ENCODE results near the gene FANK1. TPM values are rescaled to one million over a fixed set of nuclear protein-coding genes. Genes with fewer than 3 reads are reported as not detected.
"Not testable (repeated sequence)": the region's sequence is repeated elsewhere in the genome, so short reads cannot be mapped to it uniquely, and the experiment has no call there.

FANK1 gene
- total RNA-seq, 1 donor from 2014 or later, result 0.30 TPM

DNA sequence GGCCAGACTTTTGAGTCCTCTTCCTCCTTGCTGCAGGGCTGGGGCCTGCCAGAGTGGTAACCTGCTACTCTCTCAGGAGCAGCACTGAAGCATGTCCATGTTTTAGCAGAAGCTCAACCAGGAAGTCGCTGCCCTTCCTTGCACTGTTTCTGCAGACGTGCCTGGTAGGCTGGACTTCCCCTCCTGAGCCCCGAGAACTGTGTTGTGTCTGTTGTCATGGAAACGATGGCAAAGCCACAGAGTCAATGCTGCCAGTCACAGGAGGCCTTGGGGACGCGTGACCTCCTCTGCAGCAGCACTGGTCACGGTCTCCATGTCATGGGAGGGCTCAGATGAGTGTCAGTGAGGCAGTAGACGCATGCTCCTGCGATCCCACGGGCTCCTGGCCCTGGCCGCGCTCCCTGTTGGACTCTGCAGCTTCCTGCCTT, 145.5 kb downstream of the FANK1 start:
- intact Hi-C loops (cut with micrococcal nuclease), result no loop called here
- Histone ChIP-seq H3K4me3 (no peak overlapping the region), H3K27ac (replicated peaks) (peak overlapping the region; percentile 74)

GRCh38 chr10:126042354-126042753, 146.0 kb downstream of the FANK1 start:
- Histone ChIP-seq H3K27ac (replicated peaks) (peak overlapping the region; percentile 74), H3K4me3 (no peak overlapping the region), H3K27me3 (ENCODE audit: low read depth) (no peaks in the 10 kb centered on the region), H3K9me3 (replicated peaks) (no peaks in the 10 kb centered on the region), H3K4me1 (peaks cover 27% of the 10 kb centered on the region), H3K36me3 (no peaks in the 10 kb centered on the region)
- no peak for DNase-seq
- intact Hi-C loops (cut with micrococcal nuclease), result no loop called here
- no peak for TF ChIP-seq CTCF (IDR thresholded peaks at IDR 0.05; ENCODE audit: borderline replicate concordance)

More for the DNA sequence above, 145.5 kb downstream of the FANK1 start:
- H3K27me3 ChIP-seq (ENCODE audit: low read depth), result no peaks in the 10 kb centered on the region
- DNase-seq, result peak; percentile 80
- H3K9me3 ChIP-seq (replicated peaks), result no peaks in the 10 kb centered on the region
- TF ChIP-seq CTCF (IDR thresholded peaks at IDR 0.05; ENCODE audit: borderline replicate concordance), result no peak
- H3K36me3 ChIP-seq, result no peaks in the 10 kb centered on the region
- peaks cover 27% of the 10 kb centered on the region for H3K4me1 ChIP-seq

DNA sequence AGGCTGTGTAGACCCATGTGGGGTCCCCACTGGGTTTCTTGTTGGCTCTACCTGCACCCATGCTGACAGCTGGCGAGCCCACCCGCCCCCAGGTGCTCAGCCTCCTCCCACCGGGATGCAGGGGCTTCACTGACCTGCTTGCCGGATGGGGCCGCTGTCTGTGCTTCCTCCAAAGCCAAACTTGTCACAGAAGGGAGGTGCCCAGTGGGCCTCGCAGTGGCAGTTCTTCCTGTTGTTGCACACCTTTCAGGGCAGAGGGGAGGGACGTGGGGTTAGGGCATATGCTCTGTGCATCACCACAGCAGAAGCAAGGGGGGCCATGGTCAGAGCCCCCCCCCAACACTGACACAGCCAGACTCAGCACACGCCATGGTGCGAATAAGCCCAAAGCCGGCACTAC, 146.5 kb downstream of the FANK1 start:
- DNase-seq, result no peak
- intact Hi-C loops (cut with micrococcal nuclease), result no loop called here
- H3K27ac ChIP-seq (replicated peaks), result no peak overlapping the region

GRCh38 chr10:126043389-126043788, 147.0 kb downstream of the FANK1 start:
- no peaks in the 10 kb centered on the region for H3K36me3 ChIP-seq
- DNase-seq, result no peak
- TF ChIP-seq CTCF (IDR thresholded peaks at IDR 0.05; ENCODE audit: borderline replicate concordance), result no peak
- H3K27ac ChIP-seq (replicated peaks), result no peak overlapping the region
- no peaks in the 10 kb centered on the region for H3K9me3 ChIP-seq (replicated peaks)
- intact Hi-C loops (cut with micrococcal nuclease), result no loop called here
- no peaks in the 10 kb centered on the region for H3K27me3 ChIP-seq (ENCODE audit: low read depth)
- H3K4me3 ChIP-seq, result no peak overlapping the region
- H3K4me1 ChIP-seq, result peaks cover 27% of the 10 kb centered on the region

More for the DNA sequence above, 146.5 kb downstream of the FANK1 start:
- no peaks in the 10 kb centered on the region for H3K27me3 ChIP-seq (ENCODE audit: low read depth)
- no peaks in the 10 kb centered on the region for H3K36me3 ChIP-seq
- peaks cover 27% of the 10 kb centered on the region for H3K4me1 ChIP-seq
- TF ChIP-seq CTCF (IDR thresholded peaks at IDR 0.05; ENCODE audit: borderline replicate concordance), result no peak
- no peak overlapping the region for H3K4me3 ChIP-seq
- H3K9me3 ChIP-seq (replicated peaks), result no peaks in the 10 kb centered on the region

DNA sequence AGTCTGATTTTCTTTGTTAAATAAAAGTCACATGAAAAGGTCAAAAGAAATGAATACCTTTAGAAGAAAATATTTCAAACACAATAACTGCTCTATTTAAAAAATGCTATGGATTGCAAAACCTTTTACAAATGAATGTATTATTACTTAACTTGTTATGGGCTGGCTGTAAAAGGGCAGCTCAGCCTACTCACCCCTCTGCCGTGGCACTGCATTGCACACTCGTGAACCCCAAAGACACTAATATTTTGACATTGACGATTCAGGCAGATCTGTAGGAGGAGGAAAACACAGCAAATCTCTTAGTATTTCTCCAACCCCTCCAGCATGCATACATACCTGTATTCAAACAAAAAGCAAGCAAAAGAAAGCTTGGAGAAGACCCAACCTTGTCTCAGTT, 149.5 kb downstream of the FANK1 start:
- Histone ChIP-seq H3K36me3 (no peaks in the 10 kb centered on the region), H3K27me3 (ENCODE audit: low read depth) (no peaks in the 10 kb centered on the region), H3K4me3 (no peak overlapping the region), H3K9me3 (replicated peaks) (no peaks in the 10 kb centered on the region), H3K27ac (replicated peaks) (no peak overlapping the region), H3K4me1 (peaks cover 46% of the 10 kb centered on the region)
- DNase-seq, result no peak
- intact Hi-C loops (cut with micrococcal nuclease), result no loop called here
- TF ChIP-seq CTCF (IDR thresholded peaks at IDR 0.05; ENCODE audit: borderline replicate concordance), result no peak

DNA sequence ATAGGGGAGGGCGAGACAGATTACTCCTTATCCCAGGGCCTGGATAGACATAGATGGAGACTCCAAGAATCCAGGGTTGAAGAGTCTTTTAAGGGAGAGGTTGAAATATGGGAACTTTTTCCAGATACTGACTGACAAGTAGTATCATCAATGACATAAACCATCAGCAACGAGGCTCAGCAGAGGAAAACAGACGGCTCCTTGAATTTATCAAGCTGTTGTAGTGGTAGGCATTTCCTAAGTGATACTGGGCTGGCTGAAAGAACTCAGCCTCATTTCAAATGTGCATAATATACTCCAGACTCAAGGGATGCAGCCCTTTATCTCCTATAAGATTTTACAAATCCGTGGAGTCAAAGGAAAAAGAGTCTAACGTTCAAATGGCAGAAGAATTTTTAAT, 150.5 kb downstream of the FANK1 start:
- H3K4me3 ChIP-seq, result no peak overlapping the region
- TF ChIP-seq CTCF (IDR thresholded peaks at IDR 0.05; ENCODE audit: borderline replicate concordance), result no peak
- H3K27ac ChIP-seq (replicated peaks), result no peak overlapping the region
- intact Hi-C loops (cut with micrococcal nuclease), result no loop called here
- H3K27me3 ChIP-seq (ENCODE audit: low read depth), result no peaks in the 10 kb centered on the region
- no peak for DNase-seq
- H3K36me3 ChIP-seq, result no peaks in the 10 kb centered on the region
- peaks cover 39% of the 10 kb centered on the region for H3K4me1 ChIP-seq
- no peaks in the 10 kb centered on the region for H3K9me3 ChIP-seq (replicated peaks)

- H3K27me3 ChIP-seq (ENCODE audit: low read depth); DNase-seq; H3K36me3 ChIP-seq; H3K4me3 ChIP-seq; intact Hi-C loops (cut with micrococcal nuclease); H3K27ac ChIP-seq (replicated peaks); H3K9me3 ChIP-seq (replicated peaks): not testable (repeated sequence)
- peaks cover 30% of the 10 kb centered on the region for H3K4me1 ChIP-seq
Measured at GRCh38 chr10:126047749-126048148, 151.4 kb downstream of the FANK1 start.

Data from left ventricle myocardium inferior (tissue), 1 donor.